MM.1S (cell line): ENCODE results near the gene ATF3.

Experiments used
- DNase-seq: peaks from one replicate; pipeline ENCODE4 v3.0.0-alpha.2; 2015
- H2AFZ ChIP-seq: fragments of 300-600 bp; sonication (generic); 2 replicates; pipeline ENCODE4 v1.6.0; 2016; ENCODE audit warnings: antibody characterized with exemption, low read length
- H3F3A ChIP-seq: fragments of 300-600 bp; sonication (generic); 2 replicates; pipeline ENCODE4 v1.6.1; 2016; ENCODE audit warnings: mild to moderate bottlenecking, antibody characterized with exemption, low read length, moderate library complexity, mixed read lengths; ENCODE audit not compliant: insufficient read depth
- H3K27ac ChIP-seq: fragments of 300-600 bp; sonication (generic); 2 replicates; pipeline ENCODE4 v1.5.1; 2016; ENCODE audit warnings: mild to moderate bottlenecking, low read length
- H3K27me3 ChIP-seq: fragments of 300-600 bp; sonication (generic); replicated peaks from 2 replicates; pipeline ENCODE4 v1.6.0; 2016; ENCODE audit warnings: low read length; ENCODE audit not compliant: insufficient read depth
- H3K36me3 ChIP-seq: fragments of 300-600 bp; sonication (generic); replicated peaks from 2 replicates; pipeline ENCODE4 v1.6.1; 2016; ENCODE audit warnings: mild to moderate bottlenecking, low read length, mixed read lengths; ENCODE audit not compliant: insufficient read depth
- H3K4me1 ChIP-seq: fragments of 300-600 bp; sonication (generic); 2 replicates; pipeline ENCODE4 v1.6.1; 2016; ENCODE audit warnings: low read length, mixed read lengths
- H3K4me2 ChIP-seq: fragments of 300-600 bp; sonication (generic); 2 replicates; pipeline ENCODE4 v1.6.0; 2016; ENCODE audit warnings: low read depth, low read length
- H3K4me3 ChIP-seq: fragments of 300-600 bp; sonication (generic); 2 replicates; pipeline ENCODE4 v1.5.1; 2016; ENCODE audit warnings: low read length, mixed read lengths
- H3K79me2 ChIP-seq: fragments of 300-600 bp; sonication (generic); 2 replicates; pipeline ENCODE4 v1.6.1; 2016; ENCODE audit warnings: mixed run types, low read length, mixed read lengths
- H3K9ac ChIP-seq: fragments of 300-600 bp; sonication (generic); 2 replicates; pipeline ENCODE4 v1.6.1; 2016; ENCODE audit warnings: low read length, mixed read lengths
- H3K9me2 ChIP-seq: fragments of 300-600 bp; sonication (generic); replicated peaks from 2 replicates; pipeline ENCODE4 v1.6.1; 2016; ENCODE audit warnings: mild to moderate bottlenecking, low read length, mixed read lengths; ENCODE audit not compliant: insufficient read depth
- H3K9me3 ChIP-seq: fragments of 300-600 bp; sonication (generic); replicated peaks from 2 replicates; pipeline ENCODE4 v1.6.1; 2016; ENCODE audit warnings: mild to moderate bottlenecking, low read length, mixed read lengths; ENCODE audit not compliant: insufficient read depth
- H4K20me1 ChIP-seq: fragments of 300-600 bp; sonication (generic); 2 replicates; pipeline ENCODE4 v1.6.1; 2016; ENCODE audit warnings: mild to moderate bottlenecking, low read length, moderate library complexity, mixed read lengths; ENCODE audit not compliant: insufficient read depth
- CTCF ChIP-seq: fragments of 300-600 bp; sonication (generic); IDR thresholded peaks from 2 replicates; pipeline ENCODE4 v1.5.1; 2016; ENCODE audit warnings: antibody characterized with exemption, low read length, mixed read lengths
- EZH2 ChIP-seq: fragments of 300-600 bp; sonication (generic); optimal IDR thresholded peaks from 2 replicates; pipeline ENCODE3; 2017; ENCODE audit warnings: low read depth, mild to moderate bottlenecking, antibody characterized with exemption, low read length, mixed read lengths
- EZH2phosphoT487 ChIP-seq: fragments of 300-600 bp; sonication (generic); IDR thresholded peaks from 2 replicates; pipeline ENCODE4 v1.6.1; 2018; ENCODE audit warnings: antibody characterized with exemption, low read length

The ATF3 gene

GRCh38 chr1:212640223-212640878, 31.8 kb downstream of the ATF3 start:
- Histone ChIP-seq H3K4me1 (peaks cover 21% of the 10 kb centered on the region), H3K4me2 (no peak overlapping the region), H3K27me3 (no peaks in the 10 kb centered on the region), H2AFZ (no peak overlapping the region), H3K79me2 (no peaks in the 10 kb centered on the region), H3K9me3 (no peaks in the 10 kb centered on the region), H3F3A (peaks cover 18% of the 10 kb centered on the region), H3K27ac (no peak overlapping the region), H3K4me3 (no peak overlapping the region), H3K9ac (no peak overlapping the region), H4K20me1 (no peaks in the 10 kb centered on the region), H3K36me3 (no peaks in the 10 kb centered on the region), H3K9me2 (no peaks in the 10 kb centered on the region)
- DNase-seq: no peak
- TF ChIP-seq EZH2: no peak
- no peak for TF ChIP-seq CTCF
- TF ChIP-seq EZH2phosphoT487: no peak

GRCh38 chr1:212641956-212642355, 33.4 kb downstream of the ATF3 start:
- Histone ChIP-seq H3K4me3 (no peak overlapping the region), H3K9me2 (no peaks in the 10 kb centered on the region), H3K4me2 (no peak overlapping the region), H3K9ac (no peak overlapping the region), H3K9me3 (no peaks in the 10 kb centered on the region), H3K79me2 (no peaks in the 10 kb centered on the region), H2AFZ (no peak overlapping the region), H3K36me3 (no peaks in the 10 kb centered on the region), H3F3A (peaks cover 2% of the 10 kb centered on the region), H3K4me1 (peaks cover 5% of the 10 kb centered on the region), H4K20me1 (no peaks in the 10 kb centered on the region), H3K27ac (no peak overlapping the region), H3K27me3 (no peaks in the 10 kb centered on the region)
- DNase-seq: no peak
- TF ChIP-seq EZH2: no peak
- no peak for TF ChIP-seq EZH2phosphoT487
- TF ChIP-seq CTCF: no peak

- Histone ChIP-seq H3K9me2 (no peaks in the 10 kb centered on the region), H3K4me2 (no peak overlapping the region)
These were observed 35.3 kb downstream of the ATF3 start for GRCh38 chr1:212643877-212644276.

More at GRCh38 chr1:212643877-212644276, 35.3 kb downstream of the ATF3 start:
- H3K27ac ChIP-seq: no peak overlapping the region
- H3K27me3 ChIP-seq: no peaks in the 10 kb centered on the region
- no peaks in the 10 kb centered on the region for H3K4me1 ChIP-seq
- no peak overlapping the region for H2AFZ ChIP-seq
- no peaks in the 10 kb centered on the region for H3F3A ChIP-seq
- H3K79me2 ChIP-seq: no peaks in the 10 kb centered on the region
- no peaks in the 10 kb centered on the region for H3K36me3 ChIP-seq
- H3K4me3 ChIP-seq: no peak overlapping the region
- DNase-seq: no peak
- TF ChIP-seq CTCF (no peak), EZH2phosphoT487 (no peak), EZH2 (no peak)
- no peaks in the 10 kb centered on the region for H3K9me3 ChIP-seq
- H3K9ac ChIP-seq: no peak overlapping the region
- no peaks in the 10 kb centered on the region for H4K20me1 ChIP-seq
